GM18870 (cell line): ENCODE results near the gene PLK1.

Experiments used
- ATAC-seq: cut with Tn5 transposase; IDR thresholded peaks from one replicate; pipeline ENCODE4 v1.9.1; 2021; ENCODE audit warnings: moderate library complexity; ENCODE audit not compliant: unreplicated experiment

The PLK1 gene

GRCh38 chr16:23679274-23679985, 741 bp downstream of the PLK1 start:
- ATAC-seq: no peak

- no peak for ATAC-seq
Measured at GRCh38 chr16:23679986-23680336, 1.3 kb downstream of the PLK1 start.

- ATAC-seq: no peak
Measured at GRCh38 chr16:23682181-23682580, 3.5 kb downstream of the PLK1 start.

GRCh38 chr16:23683487-23683886, 4.8 kb downstream of the PLK1 start:
- no peak for ATAC-seq

GRCh38 chr16:23687034-23687808, 8.5 kb downstream of the PLK1 start:
- ATAC-seq: no peak

GRCh38 chr16:23689442-23690187, 10.9 kb downstream of the PLK1 start:
- ATAC-seq: no peak

- ATAC-seq: no peak
Measured at GRCh38 chr16:23690771-23691482, 12.2 kb downstream of the PLK1 start.

GRCh38 chr16:23691483-23692189, 12.9 kb downstream of the PLK1 start:
- ATAC-seq: no peak

- no peak for ATAC-seq
Measured at GRCh38 chr16:23692190-23692837, 13.6 kb downstream of the PLK1 start.

GRCh38 chr16:23694265-23694643, 15.6 kb downstream of the PLK1 start:
- ATAC-seq: no peak

- ATAC-seq: no peak
Measured at GRCh38 chr16:23694644-23695373, 16.1 kb downstream of the PLK1 start.

- ATAC-seq: no peak
Measured at GRCh38 chr16:23695756-23696155, 17.1 kb downstream of the PLK1 start.

- ATAC-seq: no peak
Measured at GRCh38 chr16:23699100-23699499, 20.4 kb downstream of the PLK1 start.

GRCh38 chr16:23700093-23700492, 21.4 kb downstream of the PLK1 start:
- no peak for ATAC-seq

- no peak for ATAC-seq
Measured at GRCh38 chr16:23700509-23700908, 21.8 kb downstream of the PLK1 start.

GRCh38 chr16:23701045-23701444, 22.4 kb downstream of the PLK1 start:
- no peak for ATAC-seq

GRCh38 chr16:23702951-23703350, 24.3 kb downstream of the PLK1 start:
- no peak for ATAC-seq

- no peak for ATAC-seq
Measured at GRCh38 chr16:23704772-23705516, 26.3 kb downstream of the PLK1 start.

GRCh38 chr16:23705517-23705902, 26.8 kb downstream of the PLK1 start:
- no peak for ATAC-seq
